ENCODE results near the gene USP15. TPM values are rescaled to one million over a fixed set of nuclear protein-coding genes. Genes with fewer than 3 reads are reported as not detected.
"Not testable (repeated sequence)": the region's sequence is repeated elsewhere in the genome, so short reads cannot be mapped to it uniquely, and the experiment has no call there.

The USP15 gene
- total and polyA plus RNA-seq, 2 donors (not counting 3 experiments of a cell fraction or from before 2014, with no cell fraction given): 20.0 to 61.8 TPM

GRCh38 chr12:62335057-62335456 is 74.9 kb downstream of the USP15 start:
- TF ChIP-seq GATA2 (IDR thresholded peaks at IDR 0.05; ENCODE audit: insufficient read depth, insufficient read length, low read depth, low read length) (no peak), MYC (IDR thresholded peaks at IDR 0.05; ENCODE audit: low read depth, low read length) (no peak), CTCF (IDR thresholded peaks at IDR 0.05; ENCODE audit: extremely low read depth in 1 of 2, insufficient read depth in 1 of 2, low read depth in 1 of 2, low read length in 2 of 2) (no peak)
- CTCF ChIA-PET: interaction anchor here (2.1 kb wide), 1 partner anchor 9 kb away, joined by 5 read pairs; no protein-coding TSS in a partner anchor
- intact Hi-C loops (cut with micrococcal nuclease): no loop called here

DNA sequence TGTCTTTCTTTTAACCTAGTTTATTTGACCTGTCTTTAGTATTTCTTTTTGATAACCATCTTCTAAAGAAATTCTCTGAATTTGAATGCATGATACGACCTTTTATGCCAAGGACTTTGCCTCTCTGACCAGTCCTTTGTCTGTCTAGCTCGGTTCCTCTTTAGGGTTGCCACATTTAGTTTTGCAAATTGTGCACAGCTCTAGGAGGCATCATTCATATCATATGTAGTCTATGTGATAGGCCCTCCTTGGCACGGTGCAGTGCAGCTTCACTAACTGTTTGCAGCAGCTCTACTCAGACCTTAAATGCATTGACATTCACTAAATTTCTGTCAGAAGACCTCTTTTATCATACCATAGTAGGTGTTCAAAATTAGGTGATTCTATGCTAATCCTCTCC is 75.6 kb downstream of the USP15 start:
- no TSS peak for BruUV-seq (replicated peaks)
- no peak for DNase-seq (ENCODE audit: low read depth, low spot score)
- intact Hi-C loops (cut with micrococcal nuclease): no loop called here
- no peak for TF ChIP-seq EZH2 (IDR thresholded peaks at IDR 0.05; ENCODE audit: borderline replicate concordance, low read depth, low read length, severe bottlenecking)
- Histone ChIP-seq H4K20me1 (replicated peaks; ENCODE audit: control insufficient read depth, extremely low read depth, insufficient read depth, low read length) (no peaks in the 10 kb centered on the region), H3K27ac (ENCODE audit: insufficient read depth, low read depth, low read length) (no peak overlapping the region), H2AFZ (ENCODE audit: low read depth, low read length) (no peak overlapping the region), H3K27me3 (ENCODE audit: control insufficient read depth in 2 of 2, insufficient read depth in 2 of 2, low read length in 2 of 2) (no peaks in the 10 kb centered on the region), H3K9me3 (replicated peaks; ENCODE audit: control insufficient read depth, insufficient read depth, low read length) (no peaks in the 10 kb centered on the region), H3K79me2 (ENCODE audit: control insufficient read depth, insufficient read depth, low read length) (peaks cover 34% of the 10 kb centered on the region), H3K4me1 (ENCODE audit: control insufficient read depth, extremely low read depth, insufficient read depth, low read length) (no peaks in the 10 kb centered on the region), H3K4me3 (replicated peaks in 1 of 3; ENCODE audit: insufficient read depth in 1 of 3, low read depth in 1 of 3, low read length in 3 of 3) (no peak overlapping the region), H3K9me1 (replicated peaks; ENCODE audit: control insufficient read depth, extremely low read depth, insufficient read depth, low read length) (no peaks in the 10 kb centered on the region), H3K4me2 (ENCODE audit: insufficient read depth, low read length) (no peak overlapping the region), H3K9ac (replicated peaks; ENCODE audit: extremely low read depth, insufficient read depth, low read length) (no peak overlapping the region), H3K36me3 (ENCODE audit: control insufficient read depth in 2 of 2, extremely low read depth in 1 of 2, insufficient read depth in 2 of 2, low read length in 2 of 2) (no peaks in the 10 kb centered on the region)
- no peak for FAIRE-seq
- dilution Hi-C loops (cut with MboI; ENCODE audit: extremely low pct_ligation_motif_present, low sequenced_read_pairs): no loop called here
- ChIA-PET CTCF (interaction anchor here (2.1 kb wide), 1 partner anchor 10 kb away, joined by 5 read pairs; no protein-coding TSS in a partner anchor), POLR2A (no interaction called here)

More at GRCh38 chr12:62335057-62335456, 74.9 kb downstream of the USP15 start:
- DNase-seq (ENCODE audit: low read depth, low spot score): no peak
- no TSS peak for BruUV-seq (replicated peaks)
- no peaks in the 10 kb centered on the region for H3K9me3 ChIP-seq (replicated peaks; ENCODE audit: control insufficient read depth, insufficient read depth, low read length)
- H3K27ac ChIP-seq (ENCODE audit: insufficient read depth, low read depth, low read length): no peak overlapping the region
- dilution Hi-C loops (cut with MboI; ENCODE audit: extremely low pct_ligation_motif_present, low sequenced_read_pairs): no loop called here
- FAIRE-seq: no peak
- no peak overlapping the region for H2AFZ ChIP-seq (ENCODE audit: low read depth, low read length)
- H3K36me3 ChIP-seq (ENCODE audit: control insufficient read depth in 2 of 2, extremely low read depth in 1 of 2, insufficient read depth in 2 of 2, low read length in 2 of 2): no peaks in the 10 kb centered on the region
- no peak overlapping the region for H3K9ac ChIP-seq (replicated peaks; ENCODE audit: extremely low read depth, insufficient read depth, low read length)
- POLR2A ChIA-PET: no interaction called here
- no peaks in the 10 kb centered on the region for H3K9me1 ChIP-seq (replicated peaks; ENCODE audit: control insufficient read depth, extremely low read depth, insufficient read depth, low read length)
- no peaks in the 10 kb centered on the region for H3K4me1 ChIP-seq (ENCODE audit: control insufficient read depth, extremely low read depth, insufficient read depth, low read length)
- H4K20me1 ChIP-seq (replicated peaks; ENCODE audit: control insufficient read depth, extremely low read depth, insufficient read depth, low read length): no peaks in the 10 kb centered on the region
- no peaks in the 10 kb centered on the region for H3K27me3 ChIP-seq (ENCODE audit: control insufficient read depth in 2 of 2, insufficient read depth in 2 of 2, low read length in 2 of 2)
- no peak overlapping the region for H3K4me3 ChIP-seq (replicated peaks in 1 of 3; ENCODE audit: insufficient read depth in 1 of 3, low read depth in 1 of 3, low read length in 3 of 3)
- peaks cover 26% of the 10 kb centered on the region for H3K79me2 ChIP-seq (ENCODE audit: control insufficient read depth, insufficient read depth, low read length)
- no peak overlapping the region for H3K4me2 ChIP-seq (ENCODE audit: insufficient read depth, low read length)

- H3K27me3 ChIP-seq (ENCODE audit: control insufficient read depth in 2 of 2, insufficient read depth in 2 of 2, low read length in 2 of 2); H3K4me2 ChIP-seq (ENCODE audit: insufficient read depth, low read length); intact Hi-C loops (cut with micrococcal nuclease); POLR2A ChIA-PET; H3K9me3 ChIP-seq (replicated peaks; ENCODE audit: control insufficient read depth, insufficient read depth, low read length); FAIRE-seq; BruUV-seq (replicated peaks); H3K27ac ChIP-seq (ENCODE audit: insufficient read depth, low read depth, low read length); H3K36me3 ChIP-seq (ENCODE audit: control insufficient read depth in 2 of 2, extremely low read depth in 1 of 2, insufficient read depth in 2 of 2, low read length in 2 of 2); H3K4me1 ChIP-seq (ENCODE audit: control insufficient read depth, extremely low read depth, insufficient read depth, low read length); H2AFZ ChIP-seq (ENCODE audit: low read depth, low read length); CTCF ChIA-PET; H3K9me1 ChIP-seq (replicated peaks; ENCODE audit: control insufficient read depth, extremely low read depth, insufficient read depth, low read length); dilution Hi-C loops (cut with MboI; ENCODE audit: extremely low pct_ligation_motif_present, low sequenced_read_pairs); H4K20me1 ChIP-seq (replicated peaks; ENCODE audit: control insufficient read depth, extremely low read depth, insufficient read depth, low read length); H3K4me3 ChIP-seq (replicated peaks in 1 of 3; ENCODE audit: insufficient read depth in 1 of 3, low read depth in 1 of 3, low read length in 3 of 3); DNase-seq (ENCODE audit: low read depth, low spot score); H3K9ac ChIP-seq (replicated peaks; ENCODE audit: extremely low read depth, insufficient read depth, low read length): not testable (repeated sequence)
- H3K79me2 ChIP-seq (ENCODE audit: control insufficient read depth, insufficient read depth, low read length): peaks cover 40% of the 10 kb centered on the region
Measured at GRCh38 chr12:62337643-62338042, 77.4 kb downstream of the USP15 start.

Measured in endothelial cell of umbilical vein (primary cell).